Activated gamma-delta T cell treated with anti-CD3 and anti-CD28 coated beads, Interleukin-2, amount 50 U/mL, for 16 hours (primary cell): ENCODE results near the gene AP1G2.

ENCODE experiments used
- DNase-seq: peaks from one replicate; pipeline ENCODE4 v3.0.0-alpha.2; 2020; ENCODE audit warnings: low read depth

The AP1G2 gene

GRCh38 chr14:23570806-23571483 lies 3.4 kb upstream of the AP1G2 start:
- no peak for DNase-seq

- DNase-seq = no peak
These were observed 2.0 kb upstream of the AP1G2 start for GRCh38 chr14:23569443-23570151.

- DNase-seq = no peak
These were observed 1.2 kb upstream of the AP1G2 start for GRCh38 chr14:23568600-23569331.

DNA sequence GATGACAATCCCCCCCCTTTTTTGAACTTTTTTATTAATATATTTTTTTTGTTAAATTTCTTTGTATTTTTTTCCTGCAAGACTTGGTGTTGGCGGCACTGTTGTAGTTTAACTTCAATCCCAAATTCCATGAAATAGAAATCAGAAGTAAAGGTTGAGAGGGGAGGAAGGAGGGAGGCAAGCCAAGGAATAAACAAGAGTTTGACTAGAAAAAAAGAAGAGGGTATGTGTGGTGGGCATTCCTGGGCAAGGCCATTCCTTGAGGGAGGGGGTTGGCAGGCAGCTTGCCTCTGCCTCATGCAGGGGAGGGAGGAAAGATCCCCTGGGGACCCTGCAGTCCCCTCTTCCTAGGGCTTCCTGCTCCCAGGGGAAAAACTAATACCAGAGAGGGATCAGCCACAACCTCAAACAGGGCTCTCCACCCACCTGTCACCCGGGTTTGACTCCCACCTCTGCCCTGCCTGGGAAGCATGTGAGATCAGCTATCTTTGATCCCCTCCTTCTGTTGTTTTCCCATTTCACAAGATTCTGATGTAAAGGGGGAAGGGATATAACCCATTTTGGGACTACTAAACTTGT lies 519 bp upstream of the AP1G2 start:
- DNase-seq = no peak

DNA sequence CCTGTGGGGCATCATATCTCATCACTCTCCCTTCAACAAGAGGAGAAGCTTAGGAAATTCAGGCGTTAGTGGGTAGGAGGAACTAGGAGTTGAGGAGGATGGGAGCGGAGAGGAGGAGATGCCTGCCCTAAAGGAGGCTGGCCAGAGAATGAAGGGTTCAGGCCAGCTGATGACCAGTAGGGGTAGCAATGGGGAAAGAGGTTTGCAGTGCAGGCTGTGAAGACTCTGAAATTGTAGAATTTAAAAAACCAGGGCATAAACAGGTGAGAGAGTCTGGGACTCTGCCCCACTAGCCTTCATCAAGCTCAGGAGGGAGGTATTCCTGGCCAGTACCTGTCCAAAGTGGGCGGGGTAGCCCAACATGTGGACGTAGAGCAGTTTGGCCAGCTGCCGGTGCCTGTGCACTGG lies 809 bp downstream of the AP1G2 start:
- no peak for DNase-seq

DNA sequence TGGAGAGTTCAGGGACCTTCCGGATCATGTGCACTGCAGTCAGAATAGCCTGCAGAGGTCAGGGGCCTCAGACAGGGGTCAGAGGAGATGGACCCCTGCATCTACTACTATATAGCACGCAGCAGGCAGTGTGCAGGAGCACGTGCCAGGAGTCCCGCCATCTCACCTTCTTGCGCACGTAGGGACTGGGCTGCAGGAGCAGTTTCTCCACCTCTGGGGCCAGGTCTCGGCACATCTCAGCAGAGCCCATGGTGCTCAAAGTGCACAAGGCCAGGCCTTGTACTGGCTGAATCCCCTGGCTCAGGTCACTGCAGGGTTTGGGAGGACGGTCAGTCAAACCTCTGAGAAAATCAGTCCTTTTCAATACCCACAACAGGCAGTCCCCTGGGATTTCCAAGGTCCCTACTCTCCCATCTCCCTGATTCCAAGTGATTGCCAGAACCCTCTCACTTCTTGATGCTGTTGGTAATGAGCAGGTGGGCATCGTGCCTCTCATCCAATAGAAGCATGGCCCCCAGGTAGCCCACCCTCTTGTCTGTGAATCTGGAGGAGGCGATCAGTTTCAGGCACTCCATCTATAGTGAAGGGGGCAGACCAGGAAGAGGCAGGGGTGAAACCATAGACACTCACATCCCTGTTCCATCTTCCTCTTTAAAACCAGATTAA lies 1.3 kb downstream of the AP1G2 start:
- no peak for DNase-seq

- DNase-seq = no peak
These were observed 2.0 kb downstream of the AP1G2 start for GRCh38 chr14:23565626-23566025.

- DNase-seq = no peak
These were observed 2.7 kb downstream of the AP1G2 start for GRCh38 chr14:23564876-23565275.

GRCh38 chr14:23564181-23564812 lies 3.3 kb downstream of the AP1G2 start:
- no peak for DNase-seq

DNA sequence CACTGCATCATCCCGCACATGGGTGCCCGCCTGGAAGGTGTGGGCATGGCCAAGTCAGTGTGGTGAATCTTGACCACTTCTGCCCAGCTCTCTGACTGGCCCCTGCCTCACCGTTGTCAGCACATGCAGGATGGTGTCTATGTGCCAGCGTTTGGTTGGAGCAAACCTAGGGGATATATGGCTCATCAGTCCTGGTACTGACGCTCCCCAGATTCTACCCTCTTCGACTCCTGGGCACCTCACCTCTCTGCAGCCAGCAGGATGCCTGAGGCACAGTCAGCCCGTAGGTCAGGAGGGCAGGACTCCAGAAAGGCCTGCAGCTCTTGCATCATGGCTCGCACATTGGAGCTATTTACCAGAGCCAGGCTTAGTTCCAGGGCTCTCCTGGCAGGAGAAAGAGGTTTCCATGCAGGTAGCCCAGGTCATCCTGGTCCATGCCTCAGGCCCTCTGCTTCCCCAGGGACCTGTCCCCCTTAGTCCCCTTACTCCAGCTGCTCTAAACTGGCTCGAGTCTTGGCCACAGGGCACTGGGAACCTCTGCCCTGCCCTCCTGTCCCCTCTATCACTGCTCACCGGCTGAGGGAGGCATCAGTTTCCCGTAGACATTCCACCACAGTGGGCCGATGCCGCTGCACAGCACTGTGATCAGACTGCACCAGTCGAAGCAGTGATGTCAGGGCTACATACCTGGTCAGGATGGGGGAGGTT lies 4.0 kb downstream of the AP1G2 start:
- DNase-seq = no peak

GRCh38 chr14:23562822-23563472 lies 4.6 kb downstream of the AP1G2 start:
- DNase-seq = peak; percentile 43

DNA sequence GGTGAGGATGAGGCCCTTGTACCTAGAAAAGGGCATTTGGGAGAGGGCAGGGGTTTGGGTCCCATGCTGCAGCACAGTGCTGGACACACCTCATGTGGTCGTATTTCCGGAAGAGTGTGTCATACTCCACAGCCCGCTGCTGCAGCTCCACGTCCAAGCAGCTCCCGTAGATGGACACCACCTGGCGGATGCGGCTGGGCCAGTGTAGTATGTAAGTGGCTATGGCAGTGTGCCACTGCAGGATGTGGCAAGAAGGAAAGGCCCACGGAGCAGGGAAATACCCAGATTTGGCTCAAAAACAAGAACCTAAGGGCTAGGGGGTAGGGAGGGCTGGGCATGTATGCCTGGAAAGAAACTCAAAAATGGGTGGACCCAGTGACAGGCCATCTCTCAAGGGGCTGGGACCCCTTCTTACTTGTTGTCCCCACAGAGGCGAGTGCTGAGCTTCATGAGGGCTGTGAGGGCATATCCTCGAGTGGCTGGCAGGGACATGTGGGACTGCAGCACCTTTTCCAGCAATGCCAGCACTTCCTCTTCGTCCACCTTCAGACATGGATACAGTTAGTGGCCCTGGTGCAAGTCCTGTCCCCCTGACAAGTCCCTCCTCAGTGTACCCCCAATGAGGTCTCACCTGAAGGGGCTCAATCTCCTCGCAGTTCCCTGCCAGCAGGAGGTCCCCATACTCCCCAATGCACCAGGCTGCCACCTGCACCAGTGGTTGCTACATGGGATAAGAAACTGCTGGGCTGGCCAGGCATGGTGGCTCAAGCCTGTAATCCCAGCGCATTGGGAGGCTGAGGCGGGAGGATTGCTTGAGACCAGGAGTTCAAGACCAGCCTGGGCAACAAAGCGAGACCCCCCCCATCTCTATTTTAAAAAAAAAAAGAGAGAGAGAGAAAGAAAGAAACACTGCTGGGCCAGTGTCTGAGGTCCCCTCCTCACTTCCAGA lies 5.4 kb downstream of the AP1G2 start:
- DNase-seq = no peak

DNA sequence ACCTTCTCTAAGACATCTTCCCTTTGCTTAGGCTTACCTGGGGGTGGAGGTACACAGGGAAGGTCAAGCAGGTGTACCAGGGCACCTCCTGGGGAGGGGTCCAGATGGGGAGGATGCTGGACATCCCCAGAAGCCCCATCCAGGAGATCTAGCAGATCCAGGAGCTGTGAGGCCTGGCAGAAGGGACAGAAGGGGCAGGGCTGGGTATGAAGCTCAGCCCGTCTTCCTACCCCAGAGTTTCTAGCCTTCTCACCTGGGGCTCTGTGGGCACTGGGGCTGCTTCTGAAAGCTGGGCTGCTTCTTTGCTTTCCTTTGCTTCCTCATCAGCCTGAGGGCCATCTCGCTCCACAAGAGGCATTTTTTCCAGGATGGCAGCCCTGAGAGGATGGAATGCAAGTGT lies 6.3 kb downstream of the AP1G2 start:
- DNase-seq = no peak

DNA sequence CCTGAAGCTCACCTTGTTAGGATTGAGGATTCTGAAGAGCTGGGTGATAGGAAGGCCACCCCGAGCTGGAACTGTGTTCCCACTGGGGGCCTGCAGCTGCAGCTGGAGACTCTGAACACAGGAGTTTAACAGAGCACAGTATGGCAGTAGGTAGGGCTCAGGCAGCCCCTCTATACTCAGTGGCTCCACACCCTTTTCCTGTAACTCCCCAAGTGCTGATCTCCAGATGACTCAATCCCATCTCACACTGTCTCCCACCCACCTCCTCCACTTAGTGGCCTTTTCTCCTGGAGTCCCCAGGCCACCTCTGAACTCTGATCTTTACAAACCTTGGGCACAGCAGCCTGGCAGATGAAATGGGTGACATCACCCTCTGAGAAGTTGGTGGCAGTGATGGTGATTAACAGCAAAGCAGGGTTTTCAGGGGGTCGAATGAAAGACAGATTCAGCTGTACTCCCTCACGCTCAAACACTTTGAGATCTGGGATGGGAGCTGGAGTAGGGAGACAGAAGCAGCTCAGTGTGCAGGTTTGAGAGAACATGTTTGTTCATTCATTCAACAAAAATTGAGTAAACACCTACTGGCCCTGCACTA lies 7.6 kb downstream of the AP1G2 start:
- no peak for DNase-seq

- peak; percentile 48 for DNase-seq
These were observed 8.3 kb downstream of the AP1G2 start for GRCh38 chr14:23559010-23559925.

GRCh38 chr14:23558346-23559009 lies 9.1 kb downstream of the AP1G2 start:
- no peak for DNase-seq

DNA sequence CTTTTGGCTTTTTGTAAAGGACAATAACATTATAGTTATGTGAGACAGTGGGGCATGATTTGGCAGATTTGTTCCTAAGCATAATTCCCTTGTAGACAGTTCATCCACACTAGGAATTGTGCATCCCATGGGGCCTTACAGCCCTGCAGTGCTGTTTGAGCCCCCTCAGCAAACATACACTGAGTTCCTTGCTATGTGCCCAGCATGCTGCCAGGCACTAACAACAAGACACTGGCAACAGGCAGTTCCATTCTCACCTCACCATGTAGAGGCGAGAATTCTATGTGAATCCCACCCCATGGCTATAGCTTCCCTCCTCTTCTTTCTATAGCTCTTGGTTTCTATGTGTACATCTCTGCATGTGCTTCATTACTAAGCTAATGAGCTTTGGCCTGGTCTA lies 9.6 kb downstream of the AP1G2 start:
- DNase-seq = no peak
